Measurements from ENCODE around the gene SPATA9. TPM values are rescaled to one million over a fixed set of nuclear protein-coding genes. Genes with fewer than 3 reads are reported as not detected.

The SPATA9 gene
- total and polyA plus RNA-seq, 2 of the 8 experiments (the other 6 are each of a cell fraction or from before 2014, with no cell fraction given), result not detected

GRCh38 chr5:95684361-95684760 lies 1.6 kb upstream of the SPATA9 start:
- ChIA-PET POLR2A (ENCODE audit: partially characterized antibody) (no interaction called here), CTCF (ENCODE audit: partially characterized antibody) (no interaction called here)
- H4K8ac ChIP-seq (ENCODE audit: extremely low read depth, insufficient read depth, low read length), result no peak overlapping the region
- no peak overlapping the region for H3K4ac ChIP-seq (replicated peaks; ENCODE audit: insufficient read length, low read depth, low read length)
- no peak overlapping the region for H3K9ac ChIP-seq (replicated peaks in 1 of 4; ENCODE audit: extremely low read depth in 1 of 4, low read depth in 3 of 4, low read length in 3 of 4)
- no peak overlapping the region for H3K18ac ChIP-seq (ENCODE audit: extremely low read depth, low read length)
- no peak overlapping the region for H2BK15ac ChIP-seq (ENCODE audit: low read length)
- H3K4me3 ChIP-seq (ENCODE audit: extremely low read depth in 1 of 4, insufficient read depth in 2 of 4, low read depth in 3 of 4, low read length in 4 of 4), result no peak overlapping the region
- H2BK5ac ChIP-seq (ENCODE audit: low read depth, low read length), result no peak overlapping the region
- no peak overlapping the region for H3K56ac ChIP-seq (replicated peaks; ENCODE audit: insufficient read length, low read depth, low read length)
- DNase-seq (ENCODE audit: low read depth in 1 of 2, low spot score in 2 of 2) (no peak), FAIRE-seq (no peak)
- H2AFZ ChIP-seq (ENCODE audit: low read length), result no peak overlapping the region
- H3K36me3 ChIP-seq (ENCODE audit: control insufficient read depth in 2 of 4, insufficient read depth in 4 of 4, low read length in 3 of 4), result no peaks in the 10 kb centered on the region
- no peak overlapping the region for H2BK20ac ChIP-seq (ENCODE audit: low read length)
- no peaks in the 10 kb centered on the region for H3K27me3 ChIP-seq (replicated peaks in 1 of 4; ENCODE audit: control insufficient read depth in 3 of 4, extremely low read depth in 1 of 4, insufficient read depth in 3 of 4, low read length in 3 of 4)
- no peak overlapping the region for H4K5ac ChIP-seq (ENCODE audit: insufficient read length, low read depth, low read length)
- no peak overlapping the region for H2BK120ac ChIP-seq (replicated peaks; ENCODE audit: low read depth, low read length)
- H3K79me2 ChIP-seq (ENCODE audit: control insufficient read depth in 1 of 2, insufficient read depth in 2 of 2, low read length in 2 of 2), result no peaks in the 10 kb centered on the region
- no peaks in the 10 kb centered on the region for H4K20me1 ChIP-seq (replicated peaks in 1 of 2; ENCODE audit: control insufficient read depth in 1 of 2, insufficient read depth in 2 of 2, low read length in 2 of 2)
- H3K23ac ChIP-seq (ENCODE audit: insufficient read length), result no peak overlapping the region
- H3K4me2 ChIP-seq (ENCODE audit: insufficient read depth in 1 of 2, low read depth in 2 of 2, low read length in 2 of 2), result no peak overlapping the region
- no peak overlapping the region for H2AK5ac ChIP-seq (ENCODE audit: low read depth, low read length)
- H3K14ac ChIP-seq (ENCODE audit: insufficient read length), result no peak overlapping the region
- H3K4me1 ChIP-seq (replicated peaks in 1 of 4; ENCODE audit: control insufficient read depth in 3 of 4, insufficient read depth in 4 of 4, low read length in 3 of 4), result peaks cover 0 to 3% (median 0%) of the 10 kb centered on the region in 4 experiments; a peak in 1 of 7 replicates
- no peaks in the 10 kb centered on the region for H3K9me3 ChIP-seq (ENCODE audit: insufficient read depth in 2 of 2, low read depth in 1 of 2, low read length in 1 of 2)
- H3K79me1 ChIP-seq (ENCODE audit: low read depth, low read length), result no peaks in the 10 kb centered on the region
- no peaks in the 10 kb centered on the region for H3K23me2 ChIP-seq (ENCODE audit: low read depth, low read length)
- no peak overlapping the region for H3K27ac ChIP-seq (ENCODE audit: low read depth, low read length)
- no peak overlapping the region for H2BK12ac ChIP-seq (ENCODE audit: low read depth, low read length)
- 91% methylated on average over 2 of the region's 2 CpGs; no CpG with 5 or more reads in 1 of the 2 experiments for WGBS, 2 experiments (ENCODE audit: extremely low coverage in 1 of 2, insufficient coverage in 1 of 2, insufficient read length in 1 of 2, insufficient replicate concordance in 2 of 2, low coverage in 1 of 2, low lambda C conversion rate in 2 of 2, missing lambda C conversion rate in 1 of 2)
- H4K91ac ChIP-seq (replicated peaks; ENCODE audit: insufficient read length, low read length), result no peak overlapping the region
- TF ChIP-seq SIX5 (IDR thresholded peaks at IDR 0.05; ENCODE audit: low read depth, low read length) (no peak), GTF2F1 (IDR thresholded peaks at IDR 0.05; ENCODE audit: borderline replicate concordance, low read depth, low read length) (no peak), RXRA (IDR thresholded peaks at IDR 0.05; ENCODE audit: insufficient read depth, low read depth, low read length) (no peak)
